NCI-H1092 treated with DMSO at 0.1 percent for 48 hours (cell line): ENCODE data around the gene POU2F3.

Experiments used
- DNase-seq: peaks from one replicate; lab custom pipeline; 2025; lab: John Stamatoyannopoulos, UW

Gene POU2F3

GRCh38 chr11:120281143-120281795, 41.3 kb downstream of the POU2F3 start:
- DNase-seq: no peak

GRCh38 chr11:120283124-120283523, 43.2 kb downstream of the POU2F3 start:
- no peak for DNase-seq

GRCh38 chr11:120284272-120284671, 44.3 kb downstream of the POU2F3 start:
- no peak for DNase-seq

GRCh38 chr11:120285256-120285655, 45.3 kb downstream of the POU2F3 start:
- DNase-seq: no peak

GRCh38 chr11:120288021-120288420, 48.1 kb downstream of the POU2F3 start:
- DNase-seq: no peak

- DNase-seq: no peak
Measured at GRCh38 chr11:120289426-120289825, 49.5 kb downstream of the POU2F3 start.

- DNase-seq: no peak
Measured at GRCh38 chr11:120290956-120291355, 51.0 kb downstream of the POU2F3 start.

GRCh38 chr11:120293038-120293800, 53.3 kb downstream of the POU2F3 start:
- DNase-seq: no peak

GRCh38 chr11:120294096-120294495, 54.2 kb downstream of the POU2F3 start:
- no peak for DNase-seq

GRCh38 chr11:120295099-120295498, 55.2 kb downstream of the POU2F3 start:
- DNase-seq: no peak

GRCh38 chr11:120296554-120296953, 56.6 kb downstream of the POU2F3 start:
- no peak for DNase-seq

- DNase-seq: no peak
Measured at GRCh38 chr11:120298461-120298860, 58.5 kb downstream of the POU2F3 start.

- no peak for DNase-seq
Measured at GRCh38 chr11:120302001-120302805, 62.3 kb downstream of the POU2F3 start.

GRCh38 chr11:120303004-120303637, 63.2 kb downstream of the POU2F3 start:
- peak; percentile 23 for DNase-seq

- no peak for DNase-seq
Measured at GRCh38 chr11:120304526-120304925, 64.6 kb downstream of the POU2F3 start.

GRCh38 chr11:120305286-120305685, 65.3 kb downstream of the POU2F3 start:
- no peak for DNase-seq

- DNase-seq: no peak
Measured at GRCh38 chr11:120306519-120307242, 66.7 kb downstream of the POU2F3 start.

GRCh38 chr11:120307476-120307875, 67.5 kb downstream of the POU2F3 start:
- no peak for DNase-seq

GRCh38 chr11:120308081-120308480, 68.1 kb downstream of the POU2F3 start:
- no peak for DNase-seq

- DNase-seq: no peak
Measured at GRCh38 chr11:120310870-120311269, 70.9 kb downstream of the POU2F3 start.

GRCh38 chr11:120314861-120315260, 74.9 kb downstream of the POU2F3 start:
- DNase-seq: no peak
